PC-9 (cell line): ENCODE results near the gene MOK.

Source experiments
- EZH2 ChIP-seq: fragments of 200-600 bp; sonication (generic); IDR thresholded peaks from 2 replicates; pipeline ENCODE4 v1.8.0; 2017; ENCODE audit warnings: antibody characterized with exemption, low read depth
- TF ChIP-seq, protein P1 (sequence below): fragments of 200-600 bp; sonication (generic); conservative IDR thresholded peaks from 2 replicates; pipeline ENCODE4 v1.6.1; 2017; ENCODE audit warnings: mixed run types, antibody characterized with exemption, mild to moderate bottlenecking, moderate library complexity

DNA sequence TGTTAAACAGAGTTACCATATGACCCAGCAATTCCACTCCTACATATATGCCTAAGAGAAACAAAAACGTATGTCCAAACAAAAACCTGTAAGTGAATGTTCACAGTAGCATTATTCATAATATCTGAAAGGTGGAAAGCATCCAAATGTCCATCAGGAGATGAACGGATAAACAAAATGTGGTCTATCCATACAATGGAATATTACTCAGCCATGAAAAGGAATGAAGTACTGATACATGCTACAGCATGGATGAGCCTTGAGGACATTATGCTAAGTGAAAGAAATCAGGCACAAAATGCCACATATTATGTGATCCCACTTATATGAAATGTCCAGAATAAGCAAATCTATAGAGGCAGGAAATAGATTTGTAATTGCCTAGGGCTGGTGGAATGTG is 16.8 kb downstream of the MOK start:
- no peak for TF ChIP-seq EZH2
- TF ChIP-seq, protein P1, sequence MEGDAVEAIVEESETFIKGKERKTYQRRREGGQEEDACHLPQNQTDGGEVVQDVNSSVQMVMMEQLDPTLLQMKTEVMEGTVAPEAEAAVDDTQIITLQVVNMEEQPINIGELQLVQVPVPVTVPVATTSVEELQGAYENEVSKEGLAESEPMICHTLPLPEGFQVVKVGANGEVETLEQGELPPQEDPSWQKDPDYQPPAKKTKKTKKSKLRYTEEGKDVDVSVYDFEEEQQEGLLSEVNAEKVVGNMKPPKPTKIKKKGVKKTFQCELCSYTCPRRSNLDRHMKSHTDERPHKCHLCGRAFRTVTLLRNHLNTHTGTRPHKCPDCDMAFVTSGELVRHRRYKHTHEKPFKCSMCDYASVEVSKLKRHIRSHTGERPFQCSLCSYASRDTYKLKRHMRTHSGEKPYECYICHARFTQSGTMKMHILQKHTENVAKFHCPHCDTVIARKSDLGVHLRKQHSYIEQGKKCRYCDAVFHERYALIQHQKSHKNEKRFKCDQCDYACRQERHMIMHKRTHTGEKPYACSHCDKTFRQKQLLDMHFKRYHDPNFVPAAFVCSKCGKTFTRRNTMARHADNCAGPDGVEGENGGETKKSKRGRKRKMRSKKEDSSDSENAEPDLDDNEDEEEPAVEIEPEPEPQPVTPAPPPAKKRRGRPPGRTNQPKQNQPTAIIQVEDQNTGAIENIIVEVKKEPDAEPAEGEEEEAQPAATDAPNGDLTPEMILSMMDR: no peak
